AG04450 (cell line): ENCODE data around the gene ADAM8. TPM values are rescaled to one million over a fixed set of nuclear protein-coding genes. Genes with fewer than 3 reads are reported as not detected.
"Not testable (repeated sequence)": the region's sequence is repeated elsewhere in the genome, so short reads cannot be mapped to it uniquely, and the experiment has no call there.

Experiments
- CTCF ChIA-PET: fragments of 300-600, 350-600 bp; formaldehyde crosslinking; extraction: SDS; loops from one replicate; lab custom pipeline; 2022; ENCODE audit warnings: antibody characterized with exemption, inconsistent platforms; lab: Charles Lee
- POLR2A ChIA-PET: fragments of 350-600 bp; formaldehyde crosslinking; extraction: SDS; loops from one replicate; lab custom pipeline; 2021; ENCODE audit warnings: antibody characterized with exemption, inconsistent platforms; lab: Yijun Ruan, JAX
- DNase-seq: peaks from one replicate; pipeline ENCODE4 v3.0.0-alpha.2; 2011; ENCODE audit warnings: low read depth, low spot score
- H3K27ac ChIP-seq: one replicate; pipeline ENCODE4 v1.5.1; 2012; ENCODE audit warnings: low read depth, low read length, control low read depth
- H3K27me3 ChIP-seq: one replicate; pipeline ENCODE4 v1.6.0; 2012; ENCODE audit warnings: low read length; ENCODE audit not compliant: control insufficient read depth, insufficient read depth
- H3K4me3 ChIP-seq: 2 replicates; pipeline ENCODE4 v1.5.1; 2011; ENCODE audit warnings: mild to moderate bottlenecking, low read depth, low read length, control low read depth
- H3K9me3 ChIP-seq: 2 replicates; pipeline ENCODE4 v1.5.1; 2012; ENCODE audit warnings: low read length; ENCODE audit not compliant: control insufficient read depth, insufficient read depth
- CTCF ChIP-seq: IDR thresholded peaks from 2 replicates; pipeline ENCODE4 v1.5.1; 2011; ENCODE audit warnings: low read depth, low read length, control low read depth, inconsistent platforms
- polyA plus RNA-seq: library from polyadenylated mRNA; depleted of rRNA; stranded (reverse); fragments of >200 nt; gene quantifications from 2 replicates; pipeline ENCODE4 v1.2.3, GENCODE V29; 2011

ADAM8 gene
- polyA plus RNA-seq, 1 experiment, result 0.25 TPM

- POLR2A ChIA-PET, result no interaction called here
- Histone ChIP-seq H3K27me3 (peaks cover 29% of the 10 kb centered on the region), H3K4me3 (no peak overlapping the region), H3K9me3 (peaks cover 4% of the 10 kb centered on the region; the same call in 1 of the 2 replicates), H3K27ac (no peak overlapping the region)
- DNase-seq, result no peak
- CTCF ChIA-PET, result no interaction called here
- no peak for TF ChIP-seq CTCF
Observed at GRCh38 chr10:133227256-133227655, 49.4 kb downstream of the ADAM8 start.

GRCh38 chr10:133226251-133226808 is 50.3 kb downstream of the ADAM8 start:
- ChIA-PET POLR2A (no interaction called here), CTCF (no interaction called here)
- no peak for DNase-seq
- TF ChIP-seq CTCF, result no peak
- H3K27me3 ChIP-seq, result peaks cover 22% of the 10 kb centered on the region
- peaks cover 8% of the 10 kb centered on the region; the same call in 1 of the 2 replicates for H3K9me3 ChIP-seq
- no peak overlapping the region for H3K4me3 ChIP-seq
- no peak overlapping the region for H3K27ac ChIP-seq

GRCh38 chr10:133225707-133226191 is 50.9 kb downstream of the ADAM8 start:
- CTCF ChIA-PET, result no interaction called here
- DNase-seq, result no peak

GRCh38 chr10:133224756-133225372 is 51.8 kb downstream of the ADAM8 start:
- Histone ChIP-seq H3K9me3 (peaks cover 12% of the 10 kb centered on the region; the same call in 1 of the 2 replicates), H3K27me3 (peaks cover 20% of the 10 kb centered on the region), H3K4me3 (no peak overlapping the region), H3K27ac (no peak overlapping the region)
- ChIA-PET POLR2A (no interaction called here), CTCF (no interaction called here)
- TF ChIP-seq CTCF, result no peak
- no peak for DNase-seq

More at GRCh38 chr10:133225707-133226191, 50.9 kb downstream of the ADAM8 start:
- POLR2A ChIA-PET, result no interaction called here
- Histone ChIP-seq H3K27ac (no peak overlapping the region), H3K9me3 (peaks cover 12% of the 10 kb centered on the region; the same call in 1 of the 2 replicates), H3K27me3 (peaks cover 20% of the 10 kb centered on the region), H3K4me3 (no peak overlapping the region)
- TF ChIP-seq CTCF, result no peak

GRCh38 chr10:133224076-133224475 is 52.6 kb downstream of the ADAM8 start:
- POLR2A ChIA-PET, result no interaction called here
- CTCF ChIA-PET, result no interaction called here
- H3K9me3 ChIP-seq, result peaks cover 20% of the 10 kb centered on the region; the same call in 1 of the 2 replicates
- H3K27me3 ChIP-seq, result peaks cover 14% of the 10 kb centered on the region
- no peak for TF ChIP-seq CTCF
- no peak for DNase-seq
- H3K27ac ChIP-seq, result no peak overlapping the region
- no peak overlapping the region for H3K4me3 ChIP-seq

GRCh38 chr10:133221756-133222155 is 54.9 kb downstream of the ADAM8 start:
- peaks cover 33% of the 10 kb centered on the region; the same call in 1 of the 2 replicates for H3K9me3 ChIP-seq
- H3K4me3 ChIP-seq, H3K27ac ChIP-seq, DNase-seq, CTCF ChIA-PET, POLR2A ChIA-PET, H3K27me3 ChIP-seq: not testable (repeated sequence)
